ENCODE results near the gene SH3BP2.

GRCh38 chr4:2832309-2832980 is 39.6 kb downstream of the SH3BP2 start:
- TF ChIP-seq EP300 (IDR thresholded peaks at IDR 0.05) (no peak), POLR2AphosphoS5 (IDR thresholded peaks at IDR 0.05) (no peak)
